H9 (cell line): Measurements from ENCODE around the gene STAT3. TPM values are rescaled to one million over a fixed set of nuclear protein-coding genes. Genes with fewer than 3 reads are reported as not detected.
A peak's percentile ranks its signal among the peaks of the same experiment; 100 is the strongest.

Experiments
- DNase-seq: peaks from one replicate; pipeline ENCODE4 v3.0.0-alpha.2; 2017
- H2AFZ ChIP-seq: one replicate; pipeline ENCODE4 v1.6.1; 2013; ENCODE audit warnings: mild to moderate bottlenecking, low read length, control low read depth, moderate library complexity
- H2AK5ac ChIP-seq: 2 replicates; pipeline ENCODE4 v1.6.1; 2013; ENCODE audit warnings: low read length, control low read depth, mixed read lengths; ENCODE audit not compliant: insufficient read length
- H2BK120ac ChIP-seq: one replicate; pipeline ENCODE4 v1.6.1; 2013; ENCODE audit warnings: low read depth, mild to moderate bottlenecking, low read length, control low read depth, inconsistent platforms; ENCODE audit not compliant: poor library complexity, severe bottlenecking
- H2BK12ac ChIP-seq: 2 replicates; pipeline ENCODE4 v1.6.1; 2013; ENCODE audit warnings: low read length, control low read depth, mixed read lengths, low read depth; ENCODE audit not compliant: insufficient read length
- H2BK15ac ChIP-seq: 2 replicates; pipeline ENCODE4 v1.6.1; 2013; ENCODE audit warnings: low read depth, low read length, control low read depth
- H2BK20ac ChIP-seq: one replicate; pipeline ENCODE4 v1.6.1; 2013; ENCODE audit warnings: low read depth, mild to moderate bottlenecking, low read length, control low read depth, inconsistent platforms; ENCODE audit not compliant: poor library complexity, severe bottlenecking
- H2BK5ac ChIP-seq: 2 replicates; pipeline ENCODE4 v1.6.1; 2013; ENCODE audit warnings: low read length, control low read depth, mixed read lengths; ENCODE audit not compliant: insufficient read length
- H3K14ac ChIP-seq: 2 replicates; pipeline ENCODE4 v1.6.1; 2013; ENCODE audit warnings: low read length, control low read depth; ENCODE audit not compliant: insufficient read depth
- H3K18ac ChIP-seq: 2 replicates; pipeline ENCODE4 v1.6.1; 2013; ENCODE audit warnings: low read depth, mild to moderate bottlenecking, mixed read lengths, low read length, control low read depth; ENCODE audit not compliant: insufficient read length
- H3K23ac ChIP-seq: 2 replicates; pipeline ENCODE4 v1.6.1; 2013; ENCODE audit warnings: low read length, control low read depth, mixed read lengths, low read depth; ENCODE audit not compliant: insufficient read length
- H3K23me2 ChIP-seq: 2 replicates; pipeline ENCODE4 v1.6.1; 2013; ENCODE audit warnings: low read depth, mild to moderate bottlenecking, mixed read lengths, low read length, control low read depth; ENCODE audit not compliant: insufficient read length, poor library complexity, severe bottlenecking
- H3K27ac ChIP-seq: 2 replicates; pipeline ENCODE4 v1.5.1; 2013; ENCODE audit warnings: low read length, control low read depth, mixed read lengths, low read depth; ENCODE audit not compliant: insufficient read length
- H3K27me3 ChIP-seq: 2 replicates; pipeline ENCODE4 v1.6.1; 2013; ENCODE audit warnings: low read length, control low read depth, inconsistent platforms; ENCODE audit not compliant: insufficient read depth
- H3K4ac ChIP-seq: 2 replicates; pipeline ENCODE4 v1.6.1; 2013; ENCODE audit warnings: low read depth, mild to moderate bottlenecking, control low read depth, inconsistent platforms, low read length, moderate library complexity
- H3K4me1 ChIP-seq: 2 replicates; pipeline ENCODE4 v1.6.1; 2013; ENCODE audit warnings: low read length, control low read depth, inconsistent platforms; ENCODE audit not compliant: insufficient read depth
- H3K4me2 ChIP-seq: 2 replicates; pipeline ENCODE4 v1.6.1; 2013; ENCODE audit warnings: low read length, control low read depth, mixed read lengths; ENCODE audit not compliant: insufficient read length, insufficient read depth
- H3K56ac ChIP-seq: 2 replicates; pipeline ENCODE4 v1.6.1; 2013; ENCODE audit warnings: low read depth, mild to moderate bottlenecking, mixed read lengths, low read length, control low read depth; ENCODE audit not compliant: insufficient read length
- H3K79me1 ChIP-seq: 2 replicates; pipeline ENCODE4 v1.6.1; 2013; ENCODE audit warnings: low read depth, mild to moderate bottlenecking, moderate library complexity, low read length, control low read depth, inconsistent platforms; ENCODE audit not compliant: insufficient read depth, poor library complexity, severe bottlenecking
- H3K79me2 ChIP-seq: 2 replicates; pipeline ENCODE4 v1.6.1; 2013; ENCODE audit warnings: low read length, control low read depth, inconsistent platforms; ENCODE audit not compliant: insufficient read depth
- H3K9ac ChIP-seq: 2 replicates; pipeline ENCODE4 v1.6.1; 2013; ENCODE audit warnings: low read length, control low read depth, mixed read lengths; ENCODE audit not compliant: insufficient read length; ENCODE audit errors: extremely low read depth
- H3K9me3 ChIP-seq: one replicate; pipeline ENCODE4 v1.6.1; 2013; ENCODE audit warnings: low read depth, low read length, inconsistent platforms; ENCODE audit not compliant: control insufficient read depth
- H3T11ph ChIP-seq: one replicate; pipeline ENCODE4 v1.6.1; 2013; ENCODE audit warnings: mild to moderate bottlenecking, low read length, control low read depth, inconsistent platforms
- H4K20me1 ChIP-seq: one replicate; pipeline ENCODE4 v1.6.1; 2013; ENCODE audit not compliant: control insufficient read depth, insufficient read length, insufficient read depth
- H4K5ac ChIP-seq: 2 replicates; pipeline ENCODE4 v1.6.1; 2013; ENCODE audit warnings: low read depth, mild to moderate bottlenecking, mixed read lengths, low read length, control low read depth; ENCODE audit not compliant: insufficient read length
- H4K8ac ChIP-seq: replicated peaks from 2 replicates; pipeline ENCODE4 v1.6.1; 2013; ENCODE audit warnings: low read length, control low read depth, mixed read lengths, low read depth; ENCODE audit not compliant: insufficient read length
- H4K91ac ChIP-seq: 2 replicates; pipeline ENCODE4 v1.6.1; 2013; ENCODE audit warnings: low read depth, mild to moderate bottlenecking, moderate library complexity, mixed read lengths, low read length, control low read depth; ENCODE audit not compliant: insufficient read length
- H3K27ac Mint-ChIP-seq, 3 experiments: 2 replicates in 2 of 3; 3 replicates in 1 of 3; pipeline ENCODE4 v1.8.0; 2020 to 2021; ENCODE audit warnings: mixed read lengths in 3 of 3, mild to moderate bottlenecking in 1 of 3, moderate library complexity in 1 of 3
- H3K27me3 Mint-ChIP-seq: 2 replicates; pipeline ENCODE4 v1.8.0; 2021; ENCODE audit warnings: low read depth, mild to moderate bottlenecking, moderate library complexity, mixed read lengths
- H3K36me3 Mint-ChIP-seq, 3 experiments: 2 replicates in 2 of 3; 3 replicates in 1 of 3; pipeline ENCODE4 v1.8.0; 2020 to 2021; ENCODE audit warnings: low read depth in 3 of 3, mixed read lengths in 3 of 3; ENCODE audit not compliant: insufficient read depth in 1 of 3
- H3K4me1 Mint-ChIP-seq, 2 experiments: 2 replicates each; pipeline ENCODE4 v1.8.0; 2020; ENCODE audit warnings: mixed read lengths in 2 of 2
- H3K4me3 Mint-ChIP-seq, 2 experiments: 2 replicates in 1 of 2; 3 replicates in 1 of 2; pipeline ENCODE4 v1.8.0; 2020 to 2021; ENCODE audit warnings: mild to moderate bottlenecking in 2 of 2, mixed read lengths in 2 of 2, moderate library complexity in 1 of 2
- H3K9me3 Mint-ChIP-seq, 2 experiments: 2 replicates in 1 of 2; 3 replicates in 1 of 2; pipeline ENCODE4 v1.8.0; 2020; ENCODE audit warnings: mild to moderate bottlenecking in 2 of 2, mixed read lengths in 2 of 2, moderate library complexity in 1 of 2
- WGBS: extraction: QIAGEN DNeasy Blood & Tissue Kit; methylation state at CpG from one replicate; pipeline ENCODE4 v1.1.7; 2013; ENCODE audit warnings: missing lambda C conversion rate, low lambda C conversion rate, mixed read lengths; ENCODE audit not compliant: insufficient read length; ENCODE audit errors: extremely low coverage; 5-methylcytosine and 5-hydroxymethylcytosine counted together
- total RNA-seq: library from RNA; stranded (reverse); gene quantifications from 2 replicates; pipeline ENCODE4 v1.2.1, GENCODE V29; 2021
- TF ChIP-seq, protein P1 (sequence below): fragments of 200-600 bp; sonication (generic); conservative IDR thresholded peaks from 3 replicates; pipeline ENCODE4 v1.8.0; 2021; ENCODE audit warnings: antibody characterized with exemption, mild to moderate bottlenecking

Gene STAT3
- total RNA-seq, 1 experiment from 2014 or later, result 83.2 TPM

DNA sequence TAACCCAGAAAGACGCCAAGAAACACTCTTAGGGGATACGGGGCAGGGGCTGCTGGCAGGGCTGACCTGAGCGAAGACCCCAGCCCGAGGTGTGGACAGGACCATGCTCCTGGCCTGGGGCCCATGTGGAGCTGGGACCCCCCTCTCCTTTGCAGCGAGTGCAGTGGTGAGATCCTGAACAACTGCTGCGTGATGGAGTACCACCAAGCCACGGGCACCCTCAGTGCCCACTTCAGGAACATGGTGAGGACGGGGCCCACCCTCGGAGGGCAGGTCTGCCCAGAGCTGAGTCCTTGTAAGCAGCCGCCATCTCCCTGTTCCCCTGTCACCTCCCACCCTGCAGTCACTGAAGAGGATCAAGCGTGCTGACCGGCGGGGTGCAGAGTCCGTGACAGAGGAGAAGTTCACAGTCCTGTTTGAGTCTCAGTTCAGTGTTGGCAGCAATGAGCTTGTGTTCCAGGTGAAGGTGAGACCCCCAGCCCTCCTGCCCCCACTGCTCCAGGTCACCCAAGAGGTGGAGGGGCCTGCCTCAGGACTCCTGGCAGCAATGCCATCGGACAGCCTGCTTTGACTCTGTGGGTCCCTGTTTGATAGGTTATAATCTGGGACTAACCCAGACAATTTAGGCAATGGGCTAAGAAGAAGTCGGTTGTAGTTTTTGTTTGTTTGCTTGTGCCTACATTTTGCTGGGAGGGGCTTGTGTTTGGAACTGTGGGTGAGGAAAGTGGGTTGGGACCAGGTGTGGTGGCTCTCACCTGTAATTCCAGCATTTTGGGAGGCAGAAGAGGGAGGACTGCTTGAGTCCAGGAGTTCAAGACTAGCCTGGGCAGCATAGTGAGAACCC lies 83.8 kb downstream of the STAT3 start:
- Mint-ChIP-seq H3K27me3 (peaks cover 5% of the 10 kb centered on the region), H3K4me1 (peaks cover 4 to 6% of the 10 kb centered on the region in 2 experiments; a peak in 3 of 4 replicates), H3K36me3 (peaks cover 0 to 3% (median 0%) of the 10 kb centered on the region in 3 experiments; a peak in 2 of 7 replicates), H3K27ac (peak overlapping the region in 1 of 3 experiments; percentile 22; a peak in 1 of 7 replicates), H3K9me3 (no peaks in the 10 kb centered on the region), H3K4me3 (no peak overlapping the region)
- H3K9me3 ChIP-seq, result no peaks in the 10 kb centered on the region
- no peak overlapping the region for H3K27ac ChIP-seq
- TF ChIP-seq, protein P1, sequence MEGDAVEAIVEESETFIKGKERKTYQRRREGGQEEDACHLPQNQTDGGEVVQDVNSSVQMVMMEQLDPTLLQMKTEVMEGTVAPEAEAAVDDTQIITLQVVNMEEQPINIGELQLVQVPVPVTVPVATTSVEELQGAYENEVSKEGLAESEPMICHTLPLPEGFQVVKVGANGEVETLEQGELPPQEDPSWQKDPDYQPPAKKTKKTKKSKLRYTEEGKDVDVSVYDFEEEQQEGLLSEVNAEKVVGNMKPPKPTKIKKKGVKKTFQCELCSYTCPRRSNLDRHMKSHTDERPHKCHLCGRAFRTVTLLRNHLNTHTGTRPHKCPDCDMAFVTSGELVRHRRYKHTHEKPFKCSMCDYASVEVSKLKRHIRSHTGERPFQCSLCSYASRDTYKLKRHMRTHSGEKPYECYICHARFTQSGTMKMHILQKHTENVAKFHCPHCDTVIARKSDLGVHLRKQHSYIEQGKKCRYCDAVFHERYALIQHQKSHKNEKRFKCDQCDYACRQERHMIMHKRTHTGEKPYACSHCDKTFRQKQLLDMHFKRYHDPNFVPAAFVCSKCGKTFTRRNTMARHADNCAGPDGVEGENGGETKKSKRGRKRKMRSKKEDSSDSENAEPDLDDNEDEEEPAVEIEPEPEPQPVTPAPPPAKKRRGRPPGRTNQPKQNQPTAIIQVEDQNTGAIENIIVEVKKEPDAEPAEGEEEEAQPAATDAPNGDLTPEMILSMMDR, result no peak
- no peak overlapping the region for H3K56ac ChIP-seq
- no peak overlapping the region for H2BK12ac ChIP-seq
- H2AFZ ChIP-seq, result no peak overlapping the region
- no peak overlapping the region; the same call in 1 of the 2 replicates for H2BK15ac ChIP-seq
- H2BK5ac ChIP-seq, result no peak overlapping the region
- no CpG with 5 or more reads among the region's 16 CpGs for WGBS
- no peak overlapping the region for H3K9ac ChIP-seq
- no peak overlapping the region for H2BK120ac ChIP-seq
- DNase-seq, result no peak
- H3K27me3 ChIP-seq, result no peaks in the 10 kb centered on the region
- H3K14ac ChIP-seq, result no peak overlapping the region
- no peaks in the 10 kb centered on the region for H3K79me1 ChIP-seq
- H3K23ac ChIP-seq, result no peak overlapping the region
- no peak overlapping the region for H4K5ac ChIP-seq
- H2AK5ac ChIP-seq, result no peak overlapping the region
- no peaks in the 10 kb centered on the region for H3K23me2 ChIP-seq
- H3K4me1 ChIP-seq, result no peaks in the 10 kb centered on the region
- no peaks in the 10 kb centered on the region for H3K79me2 ChIP-seq
- H2BK20ac ChIP-seq, result no peak overlapping the region
- no peak overlapping the region for H4K91ac ChIP-seq
- no peaks in the 10 kb centered on the region for H4K20me1 ChIP-seq
- no peak overlapping the region for H3K4ac ChIP-seq
- no peak overlapping the region for H3T11ph ChIP-seq
- H4K8ac ChIP-seq, result no peak overlapping the region
- H3K4me2 ChIP-seq, result no peak overlapping the region
- no peak overlapping the region for H3K18ac ChIP-seq
